Natural killer cell treated with Interleukin-12 subunit alpha and Interleukin-12 subunit beta and Interleukin-15 and Interleukin-18, amount 100 ng/mL, for 72 hours (primary cell): ENCODE results near the gene DIP2C. TPM values are rescaled to one million over a fixed set of nuclear protein-coding genes. Genes with fewer than 3 reads are reported as not detected.
A peak's percentile ranks its signal among the peaks of the same experiment; 100 is the strongest.
"Not testable (repeated sequence)": the region's sequence is repeated elsewhere in the genome, so short reads cannot be mapped to it uniquely, and the experiment has no call there.

ENCODE experiments used
- ATAC-seq, 2 donors: fragments of 150-1000 bp; cut with Tn5 transposase in 1 of 2; sonication (Bioruptor Pico), chemical (Tn5 transposase) in 1 of 2; 2 replicates each; pipeline ENCODE4 v1.10.0; 2021
- DNase-seq: peaks from one replicate; pipeline ENCODE4 v3.0.0; 2022; ENCODE audit warnings: low spot score
- H3K27ac Mint-ChIP-seq, 2 donors: 1 replicate in 1 of 2; 2 replicates in 1 of 2; pipeline ENCODE4 v1.8.0; 2022; ENCODE audit warnings: mixed read lengths in 2 of 2, mild to moderate bottlenecking in 1 of 2, moderate library complexity in 1 of 2
- H3K27me3 Mint-ChIP-seq, 2 donors: 1 replicate in 1 of 2; 2 replicates in 1 of 2; pipeline ENCODE4 v1.8.0; 2022; ENCODE audit warnings: mixed read lengths in 2 of 2
- H3K36me3 Mint-ChIP-seq: one replicate; pipeline ENCODE4 v1.8.0; 2022; ENCODE audit warnings: mixed read lengths
- H3K4me1 Mint-ChIP-seq, 2 donors: 1 replicate in 1 of 2; 2 replicates in 1 of 2; pipeline ENCODE4 v1.8.0; 2022; ENCODE audit warnings: low read depth in 2 of 2, mixed read lengths in 2 of 2, mild to moderate bottlenecking in 1 of 2
- H3K4me3 Mint-ChIP-seq: one replicate; pipeline ENCODE4 v1.8.0; 2022; ENCODE audit warnings: mixed read lengths
- H3K9me3 Mint-ChIP-seq: 2 replicates; pipeline ENCODE4 v1.8.0; 2022; ENCODE audit warnings: mixed read lengths
- total RNA-seq, 2 donors: library from RNA; stranded (reverse); gene quantifications; one replicate each; pipeline ENCODE4 v1.2.3, GENCODE V29; 2022

The DIP2C gene
- total RNA-seq, 2 donors from 2014 or later: 0.57 to 0.98 TPM

DNA sequence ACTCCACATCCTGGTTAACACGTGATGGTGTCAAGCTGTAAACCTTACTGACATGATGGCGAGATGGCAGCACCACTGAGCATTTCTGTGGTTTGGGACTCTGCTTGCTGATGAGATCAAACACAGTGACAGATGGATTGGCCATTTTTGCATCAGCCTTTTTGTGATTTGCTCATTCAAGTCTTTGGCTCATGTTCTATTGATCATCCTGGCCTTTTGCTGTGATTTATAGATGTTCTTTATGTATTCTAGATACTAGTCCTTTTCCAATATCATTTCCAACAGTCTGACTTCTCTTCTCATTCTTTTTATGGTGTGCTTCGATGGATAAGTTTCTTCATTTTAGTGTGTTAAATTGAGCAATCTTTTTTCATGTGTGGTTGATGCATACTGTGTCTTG is 24.7 kb upstream of the DIP2C start:
- H3K36me3 Mint-ChIP-seq: no peaks in the 10 kb centered on the region
- no peak for DNase-seq
- peaks cover 3% of the 10 kb centered on the region for H3K9me3 Mint-ChIP-seq
- no peak for ATAC-seq
- H3K27ac Mint-ChIP-seq: no peak overlapping the region
- no peak overlapping the region for H3K4me3 Mint-ChIP-seq
- H3K27me3 Mint-ChIP-seq: peaks cover 20 to 45% of the 10 kb centered on the region in 2 donors
- H3K4me1 Mint-ChIP-seq: no peaks in the 10 kb centered on the region

DNA sequence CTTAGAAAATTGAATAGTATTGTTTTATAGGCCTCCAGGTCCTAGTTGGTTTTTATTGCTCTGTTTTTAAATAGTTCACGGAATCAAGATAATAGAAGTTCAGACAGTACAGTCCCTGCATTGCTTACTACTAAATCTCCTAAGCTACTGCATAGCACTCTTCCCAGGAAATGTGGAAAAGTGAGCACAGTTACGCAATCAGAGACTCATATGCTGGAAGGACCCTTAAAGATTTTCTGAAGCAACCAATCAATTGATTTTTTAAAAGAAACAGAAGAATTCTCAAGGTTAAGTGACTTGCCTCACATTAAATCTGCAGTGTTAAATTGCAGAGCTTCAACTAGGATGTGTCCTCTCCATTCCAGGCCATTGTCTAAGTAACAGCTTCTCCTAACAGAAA is 23.1 kb upstream of the DIP2C start:
- Mint-ChIP-seq H3K27ac (no peak overlapping the region), H3K36me3 (no peaks in the 10 kb centered on the region), H3K27me3 (peaks cover 17 to 57% of the 10 kb centered on the region in 2 donors), H3K9me3 (peaks cover 3% of the 10 kb centered on the region), H3K4me1 (no peaks in the 10 kb centered on the region), H3K4me3 (no peak overlapping the region)
- DNase-seq: no peak
- ATAC-seq: no peak

DNA sequence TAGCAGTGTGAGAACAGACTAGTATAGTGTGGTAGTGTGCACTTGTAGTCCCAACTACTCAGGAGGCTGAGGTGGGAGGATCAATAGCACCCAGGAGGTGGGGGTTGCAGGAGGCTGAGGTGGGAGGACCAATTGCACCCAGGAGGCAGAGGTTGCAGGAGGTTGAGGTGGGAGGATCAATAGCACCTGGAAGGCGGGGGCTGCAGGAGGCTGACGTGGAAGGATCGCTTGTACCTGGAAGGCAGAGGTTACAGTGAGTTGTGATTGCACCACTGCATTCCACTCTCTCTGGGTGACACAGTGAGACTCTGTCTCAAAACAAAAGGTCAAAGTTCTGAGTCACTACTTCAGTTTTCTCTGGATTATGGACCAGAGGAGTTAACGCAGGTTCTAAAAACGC is 22.6 kb upstream of the DIP2C start:
- Mint-ChIP-seq H3K9me3 (peaks cover 3% of the 10 kb centered on the region), H3K27me3 (peaks cover 22 to 62% of the 10 kb centered on the region in 2 donors), H3K4me3 (no peak overlapping the region), H3K4me1 (no peaks in the 10 kb centered on the region), H3K27ac (no peak overlapping the region), H3K36me3 (no peaks in the 10 kb centered on the region)
- no peak for ATAC-seq
- DNase-seq: no peak

DNA sequence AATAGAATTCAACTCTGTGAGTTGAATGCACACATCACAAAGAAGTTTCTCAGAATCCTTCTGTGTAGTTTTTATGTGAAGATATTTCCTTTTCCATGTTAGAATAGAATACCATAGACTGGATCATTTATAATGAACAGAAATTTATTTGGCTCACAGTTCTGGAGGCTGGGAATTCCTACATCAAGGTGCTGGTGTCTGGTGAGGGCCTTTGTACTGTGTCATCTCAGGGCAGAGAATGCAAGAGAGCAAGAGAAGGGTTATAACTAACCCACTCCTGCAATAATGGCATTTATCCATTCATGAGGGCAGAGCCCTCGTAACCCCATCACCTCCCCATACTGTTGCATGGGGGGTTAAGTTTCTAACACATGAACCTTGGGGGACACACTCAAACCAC is 18.4 kb upstream of the DIP2C start:
- Mint-ChIP-seq H3K4me1 (no peaks in the 10 kb centered on the region), H3K4me3 (no peak overlapping the region), H3K36me3 (no peaks in the 10 kb centered on the region), H3K27ac (no peak overlapping the region), H3K9me3 (no peaks in the 10 kb centered on the region), H3K27me3 (peaks cover 22 to 70% of the 10 kb centered on the region in 2 donors)
- ATAC-seq (no peak), DNase-seq (no peak)

DNA sequence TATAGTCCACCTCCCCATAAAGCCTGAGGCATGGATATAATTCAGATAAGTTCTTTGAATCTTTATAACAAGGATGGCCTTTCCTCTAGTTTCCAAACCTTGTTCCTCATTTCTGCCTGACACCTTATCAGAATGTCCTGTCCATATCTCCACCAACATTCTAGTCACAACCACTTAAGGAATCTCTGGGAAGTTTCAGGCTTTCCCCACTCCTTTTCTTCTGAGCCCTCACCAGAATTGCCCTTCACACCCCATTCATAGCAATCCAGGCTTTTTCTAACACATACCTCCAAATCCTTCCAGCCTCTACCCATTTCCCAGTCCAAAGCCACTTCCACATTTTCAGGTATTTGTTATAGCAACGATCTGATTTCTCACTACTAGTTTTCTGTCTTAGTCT is 18.0 kb upstream of the DIP2C start:
- Mint-ChIP-seq H3K27ac (no peak overlapping the region), H3K4me1 (no peaks in the 10 kb centered on the region), H3K36me3 (no peaks in the 10 kb centered on the region), H3K4me3 (no peak overlapping the region), H3K27me3 (peaks cover 24 to 69% of the 10 kb centered on the region in 2 donors), H3K9me3 (no peaks in the 10 kb centered on the region)
- no peak for ATAC-seq
- DNase-seq: no peak

DNA sequence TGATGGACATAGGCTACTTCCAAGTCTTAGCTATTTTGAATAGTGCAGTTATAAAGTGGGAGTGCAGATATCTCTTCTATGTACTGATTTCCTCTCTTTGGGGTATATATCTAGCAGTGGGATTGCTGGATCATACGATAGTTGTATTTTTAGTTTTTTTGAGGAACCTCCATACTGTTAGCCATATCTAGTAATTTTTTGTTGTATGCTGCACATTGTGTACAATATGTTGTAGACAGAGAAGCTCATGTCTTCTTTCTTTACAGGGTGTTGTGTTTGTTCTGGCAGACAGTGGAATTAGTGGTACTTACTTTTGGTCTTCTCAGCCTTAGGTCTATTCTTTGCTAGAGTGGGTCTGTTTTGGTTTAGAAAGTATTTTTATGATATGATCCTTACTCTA is 13.7 kb upstream of the DIP2C start:
- H3K27me3 Mint-ChIP-seq: peaks cover 32 to 55% of the 10 kb centered on the region in 2 donors
- no peak overlapping the region for H3K4me3 Mint-ChIP-seq
- DNase-seq (no peak), ATAC-seq (no peak)
- no peaks in the 10 kb centered on the region for H3K36me3 Mint-ChIP-seq
- no peaks in the 10 kb centered on the region for H3K9me3 Mint-ChIP-seq
- no peaks in the 10 kb centered on the region for H3K4me1 Mint-ChIP-seq
- no peak overlapping the region for H3K27ac Mint-ChIP-seq

DNA sequence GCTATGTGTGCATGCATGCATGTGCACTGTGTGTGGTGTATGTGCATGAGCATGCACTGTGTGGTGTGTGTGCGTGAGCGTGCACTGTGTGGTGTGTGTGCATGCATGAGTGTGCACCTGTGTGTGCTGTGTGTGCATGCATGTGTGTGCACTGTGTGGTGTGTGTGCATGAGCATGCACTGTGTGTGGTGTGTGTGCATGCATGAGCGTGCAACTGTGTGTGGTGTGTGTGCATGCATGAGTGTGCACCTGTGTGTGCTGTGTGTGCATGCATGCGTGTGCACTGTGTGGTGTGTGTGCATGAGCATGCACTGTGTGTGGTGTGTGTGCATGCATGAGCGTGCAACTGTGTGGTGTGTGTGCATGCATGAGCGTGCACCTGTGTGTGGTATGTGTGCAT is 10.7 kb upstream of the DIP2C start:
- ATAC-seq: peak in 1 of 2 donors; percentile 47
- H3K36me3 Mint-ChIP-seq, H3K27ac Mint-ChIP-seq, H3K9me3 Mint-ChIP-seq, H3K4me3 Mint-ChIP-seq, DNase-seq, H3K4me1 Mint-ChIP-seq: not testable (repeated sequence)
- peaks cover 26 to 47% of the 10 kb centered on the region in 2 donors for H3K27me3 Mint-ChIP-seq

DNA sequence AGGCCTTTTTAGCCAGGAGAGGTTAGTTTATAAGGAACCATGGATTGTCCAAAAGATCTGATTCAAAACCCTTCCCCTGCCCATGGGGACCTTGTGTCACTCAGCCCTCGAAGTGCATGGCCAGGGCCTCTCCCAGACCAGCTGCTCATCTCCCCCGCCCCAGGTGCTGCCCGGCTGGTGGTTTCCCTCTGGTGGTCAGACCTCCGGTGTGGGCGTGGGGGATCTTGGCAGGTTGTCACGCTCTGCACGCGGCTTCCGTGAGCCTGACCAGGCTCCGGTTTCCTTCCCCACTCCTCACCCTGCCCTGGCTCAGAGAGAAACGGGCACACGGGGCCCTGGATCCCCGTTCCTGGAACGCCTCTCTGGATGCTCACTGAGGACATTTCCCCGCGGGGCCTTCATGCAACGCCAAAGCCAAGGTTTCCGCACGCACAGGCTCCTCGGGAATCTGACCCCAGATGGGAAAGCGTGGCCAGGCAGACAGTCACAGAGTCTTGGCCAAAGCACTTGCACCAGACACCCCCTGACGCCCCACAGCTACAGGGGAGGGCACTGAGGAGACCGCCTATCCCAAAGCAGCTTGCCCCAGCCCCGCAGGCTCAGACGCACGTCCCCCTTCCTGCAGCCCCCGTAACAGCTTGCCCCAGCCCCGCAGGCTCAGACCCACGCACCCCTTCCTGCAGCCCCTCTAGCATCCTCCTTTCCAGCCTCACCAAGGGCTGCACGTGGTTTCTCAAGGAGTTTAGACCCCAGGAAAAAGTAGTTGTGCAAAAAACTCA is 7.8 kb upstream of the DIP2C start:
- ATAC-seq (no peak), DNase-seq (no peak)
- H3K4me3 Mint-ChIP-seq: no peak overlapping the region
- H3K27ac Mint-ChIP-seq: no peak overlapping the region
- no peaks in the 10 kb centered on the region for H3K4me1 Mint-ChIP-seq
- H3K27me3 Mint-ChIP-seq: peaks cover 32 to 48% of the 10 kb centered on the region in 2 donors
- no peaks in the 10 kb centered on the region for H3K9me3 Mint-ChIP-seq
- no peaks in the 10 kb centered on the region for H3K36me3 Mint-ChIP-seq

DNA sequence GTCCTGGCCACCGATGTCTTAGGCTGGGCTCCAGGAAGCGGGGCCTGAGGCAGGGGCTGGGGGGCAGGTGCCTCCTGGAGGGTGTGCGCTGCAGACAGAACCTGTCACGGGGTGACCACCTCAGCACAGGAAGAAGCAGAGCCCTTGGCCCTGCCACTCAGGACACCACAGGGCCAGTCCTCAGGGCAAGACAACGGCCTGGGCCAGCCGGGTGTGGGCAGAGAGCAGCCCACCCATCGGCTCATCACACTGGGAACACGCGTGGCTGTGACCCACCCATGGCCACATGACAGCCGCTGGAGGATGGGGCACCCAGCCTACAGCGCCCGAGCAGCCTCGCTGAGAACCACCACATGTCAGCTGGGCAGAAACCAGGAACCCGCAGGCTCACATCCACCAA is 5.9 kb upstream of the DIP2C start:
- Mint-ChIP-seq H3K27me3 (peaks cover 39 to 53% of the 10 kb centered on the region in 2 donors), H3K4me3 (no peak overlapping the region), H3K4me1 (peaks cover 0 to 5% of the 10 kb centered on the region in 2 donors), H3K36me3 (no peaks in the 10 kb centered on the region), H3K9me3 (no peaks in the 10 kb centered on the region), H3K27ac (no peak overlapping the region)
- peak; percentile 32 to 46 for ATAC-seq
- DNase-seq: no peak

DNA sequence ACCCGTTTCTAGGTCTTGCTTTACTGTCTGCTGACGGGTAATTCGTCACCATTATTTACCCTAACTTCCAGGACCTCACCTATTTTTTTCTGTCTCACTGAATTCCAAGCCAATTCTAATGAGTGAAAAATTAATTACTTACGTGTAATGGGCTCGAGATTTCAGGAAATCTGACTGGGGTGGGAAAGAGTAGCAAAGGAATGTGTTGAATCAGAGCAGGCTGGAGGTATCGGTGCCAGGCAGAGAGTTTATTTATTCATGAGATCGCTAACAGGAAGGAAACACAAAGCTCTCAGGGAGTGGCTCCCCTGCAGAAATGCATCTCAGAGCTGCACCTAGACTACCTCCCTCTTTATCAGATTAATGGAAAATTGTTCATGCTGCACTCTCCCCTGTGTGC is 4.0 kb upstream of the DIP2C start:
- Mint-ChIP-seq H3K9me3 (no peaks in the 10 kb centered on the region), H3K4me1 (peaks cover 0 to 7% of the 10 kb centered on the region in 2 donors), H3K27me3 (peaks cover 36 to 57% of the 10 kb centered on the region in 2 donors), H3K36me3 (no peaks in the 10 kb centered on the region), H3K27ac (no peak overlapping the region), H3K4me3 (no peak overlapping the region)
- no peak for ATAC-seq
- no peak for DNase-seq

DNA sequence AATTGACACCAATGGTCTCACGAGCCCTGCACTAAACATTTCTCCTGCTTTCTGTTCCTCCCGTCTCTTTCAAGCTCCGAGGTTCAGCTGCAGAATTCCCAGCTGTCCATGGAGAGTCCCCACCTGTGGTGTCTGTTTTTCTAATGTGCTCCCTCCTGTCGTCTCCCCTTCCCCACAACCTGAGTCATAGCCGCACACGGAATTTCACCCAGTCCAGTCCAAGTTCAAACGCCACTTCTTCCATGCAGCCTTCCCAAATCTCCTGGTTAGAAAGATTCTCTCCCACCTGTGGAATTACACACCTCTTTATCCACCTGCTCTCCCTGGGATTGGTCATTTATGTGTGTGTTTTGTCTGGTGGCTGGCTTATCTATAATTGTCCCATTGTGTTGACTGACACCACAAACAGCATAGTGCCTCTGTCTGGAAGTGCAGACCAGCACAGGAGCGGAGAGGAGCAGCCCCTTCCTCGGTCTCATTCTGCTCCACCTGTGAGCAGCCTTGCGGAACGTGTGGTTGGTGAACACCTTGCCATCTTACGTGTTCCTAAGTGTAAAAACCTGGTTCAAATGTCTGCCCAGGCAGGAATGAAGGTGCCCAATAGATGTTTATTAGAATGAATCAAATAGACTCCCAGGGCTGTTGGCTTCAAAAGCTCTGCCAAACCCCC is 3.3 kb upstream of the DIP2C start:
- Mint-ChIP-seq H3K4me1 (peaks cover 0 to 7% of the 10 kb centered on the region in 2 donors), H3K36me3 (no peaks in the 10 kb centered on the region), H3K4me3 (no peak overlapping the region), H3K9me3 (no peaks in the 10 kb centered on the region), H3K27ac (no peak overlapping the region), H3K27me3 (peaks cover 40 to 59% of the 10 kb centered on the region in 2 donors)
- DNase-seq: no peak
- no peak for ATAC-seq

DNA sequence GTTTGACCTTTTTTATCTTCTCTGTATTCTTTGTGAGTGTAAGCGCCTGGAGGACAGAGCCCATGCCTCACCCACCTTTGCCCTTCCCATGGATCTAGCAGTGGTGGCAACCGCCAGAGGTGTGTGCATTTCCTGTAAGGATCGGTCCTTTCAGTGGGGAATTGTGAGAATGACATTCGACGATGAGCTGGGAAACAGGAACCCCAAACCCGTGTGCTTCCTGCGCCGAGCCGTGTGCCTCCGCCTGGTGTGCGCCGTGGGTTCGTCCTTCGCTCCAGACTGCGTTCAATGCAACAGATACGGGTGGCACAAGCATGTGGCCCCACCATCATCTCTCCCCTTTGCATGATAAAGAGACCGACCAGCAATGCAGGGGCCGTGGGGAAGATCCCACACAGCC is 1.7 kb upstream of the DIP2C start:
- peaks cover 0 to 7% of the 10 kb centered on the region in 2 donors for H3K4me1 Mint-ChIP-seq
- no peaks in the 10 kb centered on the region for H3K36me3 Mint-ChIP-seq
- H3K27me3 Mint-ChIP-seq: peaks cover 48 to 61% of the 10 kb centered on the region in 2 donors
- DNase-seq (no peak), ATAC-seq (no peak)
- no peak overlapping the region for H3K27ac Mint-ChIP-seq
- H3K4me3 Mint-ChIP-seq: peak overlapping the region; percentile 9
- no peaks in the 10 kb centered on the region for H3K9me3 Mint-ChIP-seq

DNA sequence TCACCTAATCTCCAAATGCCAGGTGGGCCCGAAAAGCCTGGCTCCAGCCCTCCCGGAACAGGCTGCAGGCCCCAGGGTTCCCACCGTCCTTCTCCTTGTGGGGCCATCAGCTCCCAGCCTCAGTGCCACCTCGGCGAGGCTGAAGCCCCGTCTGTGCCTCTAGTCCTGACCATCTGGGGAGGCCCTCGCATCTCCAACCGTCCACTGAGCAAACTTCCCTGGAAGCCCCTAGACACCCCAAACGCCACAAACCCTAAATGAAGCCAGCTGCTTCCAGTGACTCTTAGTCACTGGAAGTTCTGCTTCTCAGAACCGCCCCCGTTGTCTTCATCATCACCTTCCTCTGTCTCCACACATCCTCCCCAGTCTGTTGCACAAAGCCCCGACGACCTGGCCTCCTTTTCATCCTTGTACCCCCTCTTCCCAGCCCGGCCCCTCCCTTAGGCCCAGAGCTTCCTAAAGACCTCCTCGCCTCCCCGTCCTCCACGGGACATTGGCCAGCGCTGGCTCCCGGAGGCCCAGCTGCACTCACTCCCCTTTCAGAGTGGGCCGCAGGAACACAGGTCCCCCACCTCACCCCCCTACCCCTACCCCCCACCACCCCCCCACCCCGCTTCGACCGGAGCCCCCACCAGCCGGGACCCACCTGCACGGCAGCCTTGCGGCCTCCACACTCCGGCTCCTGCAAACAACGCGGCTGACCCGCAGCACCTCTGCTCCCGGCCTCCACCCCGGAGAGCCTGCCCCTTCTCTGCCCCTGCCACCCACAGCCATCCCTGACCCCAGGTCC is 1.1 kb upstream of the DIP2C start:
- Mint-ChIP-seq H3K9me3 (no peaks in the 10 kb centered on the region), H3K4me1 (peaks cover 0 to 7% of the 10 kb centered on the region in 2 donors), H3K4me3 (peak overlapping the region; percentile 65), H3K36me3 (no peaks in the 10 kb centered on the region), H3K27ac (no peak overlapping the region), H3K27me3 (peaks cover 47 to 58% of the 10 kb centered on the region in 2 donors)
- ATAC-seq (no peak), DNase-seq (no peak)

DNA sequence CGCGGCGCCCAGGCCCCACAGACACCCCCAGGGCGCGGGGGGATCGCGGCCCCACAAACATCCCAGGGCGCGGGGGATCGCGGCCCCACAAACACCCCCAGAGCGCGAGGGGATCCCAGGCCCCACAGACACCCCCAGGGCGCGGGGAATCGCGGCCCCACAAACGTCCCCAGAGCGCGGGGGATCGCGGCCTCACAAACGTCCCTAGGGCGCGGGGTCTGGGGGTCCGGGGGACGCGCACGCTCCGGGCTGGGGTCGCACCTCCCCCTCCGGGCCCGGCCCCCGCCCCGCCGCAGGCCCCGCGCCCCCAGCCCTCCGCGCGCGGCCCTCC is 382 bp downstream of the DIP2C start:
- no peak overlapping the region for H3K27ac Mint-ChIP-seq
- no peaks in the 10 kb centered on the region for H3K36me3 Mint-ChIP-seq
- DNase-seq: no peak
- no peak for ATAC-seq
- H3K4me3 Mint-ChIP-seq: no peak overlapping the region
- H3K27me3 Mint-ChIP-seq: peaks cover 43 to 53% of the 10 kb centered on the region in 2 donors
- H3K9me3 Mint-ChIP-seq: no peaks in the 10 kb centered on the region
- peaks cover 0 to 7% of the 10 kb centered on the region in 2 donors for H3K4me1 Mint-ChIP-seq
